Stimulated activated naive CD4-positive, alpha-beta T cell (primary cell): ENCODE data around the gene PCNX2.

Source experiments
- DNase-seq, 6 experiments: peaks; one replicate each; lab custom pipeline; 2025; lab: John Stamatoyannopoulos, UW

The PCNX2 gene

DNA sequence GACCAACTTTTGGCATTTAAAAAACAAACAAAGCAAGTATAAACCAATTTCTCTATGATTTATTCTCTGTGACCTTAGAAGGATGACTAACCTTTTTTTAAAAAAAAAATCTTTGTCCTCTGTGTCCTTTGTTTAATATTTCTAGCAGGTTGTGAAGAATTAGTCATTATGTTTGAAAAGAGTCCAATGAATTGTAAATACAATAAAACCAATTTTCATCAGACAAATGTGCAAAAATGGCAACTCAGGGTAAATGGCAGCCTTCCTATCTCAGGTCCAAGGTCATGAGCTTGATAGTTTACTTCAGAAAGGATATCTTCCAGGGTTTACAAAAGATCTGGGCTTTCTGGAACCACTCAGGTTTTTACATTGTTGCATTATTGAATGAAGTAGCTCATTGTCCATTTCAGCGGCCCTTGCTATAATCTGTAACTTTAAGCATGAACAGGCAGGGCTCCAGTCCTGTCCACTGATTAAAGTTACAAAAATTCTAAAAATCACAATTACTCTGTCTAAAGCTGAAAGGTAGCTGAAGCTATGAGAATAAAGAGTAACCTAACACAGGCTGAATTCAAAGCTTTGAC lies 20.3 kb upstream of the PCNX2 start:
- DNase-seq, result no peak

DNA sequence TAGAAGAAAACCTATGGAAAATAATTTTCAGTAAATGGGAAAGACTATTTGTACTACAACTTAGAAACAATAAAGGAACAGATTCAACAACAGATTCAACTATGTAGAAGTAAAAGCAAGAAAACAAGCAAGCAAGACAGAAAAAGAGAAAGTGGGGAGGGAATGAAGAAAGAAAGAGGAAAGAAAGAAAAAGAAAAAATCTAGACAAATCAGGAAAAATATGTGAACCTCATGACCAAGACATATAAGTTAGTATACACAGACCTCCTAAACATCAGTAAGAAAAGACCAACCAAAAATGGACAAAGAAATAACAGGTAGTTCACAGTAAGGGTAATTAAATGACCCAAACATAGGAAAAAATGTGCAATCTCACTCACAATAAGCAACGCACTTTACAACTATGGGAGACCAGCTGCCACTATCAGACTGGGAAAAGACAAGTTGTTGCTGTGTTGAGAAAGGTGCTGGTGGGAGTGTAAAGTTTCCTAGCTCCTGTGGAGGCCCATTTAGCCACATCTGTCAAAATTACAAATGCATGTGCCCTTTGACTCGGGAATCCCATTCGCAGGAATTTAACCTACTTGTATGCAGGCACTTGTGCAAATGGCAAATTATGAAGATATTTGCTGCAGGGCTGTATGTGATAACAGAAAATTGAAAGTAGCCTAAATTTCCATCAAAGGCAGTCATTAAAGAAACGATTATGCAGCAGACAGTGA lies 18.1 kb upstream of the PCNX2 start:
- DNase-seq, result no peak

DNA sequence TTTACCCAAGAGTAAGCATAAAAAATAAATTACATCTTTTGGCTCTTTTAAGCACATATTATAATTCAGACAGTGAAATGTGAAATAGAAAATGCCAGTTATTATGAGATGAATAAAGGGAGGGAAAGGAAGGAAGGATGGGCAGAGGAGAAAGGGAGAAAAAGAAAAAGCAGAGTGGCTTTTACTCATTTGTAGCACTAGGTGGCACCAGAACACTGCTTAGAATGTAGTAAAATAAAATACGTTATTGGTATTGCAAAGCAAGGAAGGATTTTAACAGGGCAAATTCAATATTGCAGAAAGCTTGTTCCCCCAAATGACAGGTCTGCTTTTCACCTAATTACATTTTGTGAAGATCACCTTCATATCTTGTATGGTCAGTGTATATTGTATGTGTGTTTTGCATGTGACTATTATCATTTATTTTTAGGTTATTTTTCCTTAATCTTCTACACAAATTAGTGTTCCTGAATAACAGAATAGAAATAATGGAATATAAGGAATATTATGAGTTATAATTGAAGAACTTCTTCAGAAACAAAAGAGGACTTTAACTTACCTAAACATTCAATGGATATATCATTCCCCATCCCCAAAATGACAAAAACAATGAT lies 9.1 kb upstream of the PCNX2 start:
- DNase-seq, result peak in 2 of 6 experiments; percentile 41 to 45

DNA sequence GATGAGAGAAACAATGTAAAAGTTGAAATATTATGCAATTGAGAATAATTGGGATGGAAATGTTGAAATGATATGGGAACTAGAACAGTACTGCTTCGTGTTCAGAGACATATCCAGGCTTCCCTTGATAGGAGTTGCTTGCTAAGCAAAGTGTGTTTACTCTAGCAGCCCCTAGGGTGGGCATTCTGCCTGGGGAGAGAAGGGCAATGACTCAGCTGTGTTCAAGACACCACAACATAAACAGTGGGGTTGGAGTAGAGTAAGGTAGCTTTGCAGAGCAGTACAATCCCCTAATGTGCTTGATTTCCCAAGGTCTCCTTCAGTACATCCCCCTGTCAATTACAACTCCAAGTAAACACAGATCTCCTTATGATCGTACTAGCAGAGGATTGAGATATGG lies 4.8 kb upstream of the PCNX2 start:
- DNase-seq, result no peak

DNA sequence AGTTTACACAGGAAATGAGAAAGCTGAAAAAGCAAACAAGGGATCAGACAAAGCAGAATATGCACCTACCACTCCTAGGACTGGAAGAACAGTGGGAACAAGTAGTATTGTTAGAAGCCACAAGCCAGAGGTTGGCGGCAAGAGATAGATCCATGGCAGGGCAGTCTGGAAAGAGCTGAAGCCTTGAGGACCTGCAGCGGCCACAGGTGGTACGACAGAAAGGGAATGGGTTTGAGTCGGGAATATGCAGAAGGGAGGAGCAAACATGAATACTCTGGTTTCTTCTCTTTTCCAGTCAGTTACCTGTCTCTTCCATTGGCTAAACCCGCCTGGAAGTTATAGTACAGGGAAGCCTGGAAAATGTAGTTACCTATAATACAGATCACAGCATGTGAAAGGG lies 3.9 kb upstream of the PCNX2 start:
- no peak for DNase-seq

DNA sequence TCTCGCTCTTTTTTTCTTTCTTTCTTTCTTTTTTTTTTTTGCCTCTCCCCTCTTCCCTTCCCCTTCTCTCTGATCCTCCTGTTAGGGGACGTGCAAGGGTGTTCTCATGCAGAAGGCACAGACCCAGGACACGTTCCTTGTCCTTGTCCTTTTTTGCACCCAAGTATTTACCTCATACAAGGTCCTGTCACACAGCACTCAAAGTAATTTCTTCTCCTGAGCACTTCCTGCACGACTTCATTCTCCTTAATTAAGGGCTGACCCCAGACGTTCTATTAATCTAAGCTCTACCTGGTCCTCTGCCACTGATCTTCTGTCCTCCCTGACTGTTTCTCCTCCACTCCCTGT lies 424 bp upstream of the PCNX2 start:
- DNase-seq, result no peak

DNA sequence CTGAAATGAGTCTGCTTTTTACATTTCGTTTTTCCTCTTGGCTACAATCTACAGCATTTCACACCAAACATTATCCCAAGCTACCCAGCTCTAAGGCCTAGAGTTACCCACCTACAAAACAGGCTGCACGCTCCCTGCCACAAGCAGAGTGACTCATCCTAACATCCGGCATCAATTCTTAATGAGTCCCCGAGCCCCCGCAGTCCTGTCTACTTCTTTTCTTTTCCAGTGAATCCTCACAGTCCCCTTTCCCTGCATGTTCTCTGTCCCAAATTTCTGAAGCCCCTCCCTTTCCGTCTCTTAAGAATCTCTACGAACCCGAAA lies 650 bp downstream of the PCNX2 start:
- peak in 3 of 6 experiments; percentile 2 to 22 (median 7) for DNase-seq

DNA sequence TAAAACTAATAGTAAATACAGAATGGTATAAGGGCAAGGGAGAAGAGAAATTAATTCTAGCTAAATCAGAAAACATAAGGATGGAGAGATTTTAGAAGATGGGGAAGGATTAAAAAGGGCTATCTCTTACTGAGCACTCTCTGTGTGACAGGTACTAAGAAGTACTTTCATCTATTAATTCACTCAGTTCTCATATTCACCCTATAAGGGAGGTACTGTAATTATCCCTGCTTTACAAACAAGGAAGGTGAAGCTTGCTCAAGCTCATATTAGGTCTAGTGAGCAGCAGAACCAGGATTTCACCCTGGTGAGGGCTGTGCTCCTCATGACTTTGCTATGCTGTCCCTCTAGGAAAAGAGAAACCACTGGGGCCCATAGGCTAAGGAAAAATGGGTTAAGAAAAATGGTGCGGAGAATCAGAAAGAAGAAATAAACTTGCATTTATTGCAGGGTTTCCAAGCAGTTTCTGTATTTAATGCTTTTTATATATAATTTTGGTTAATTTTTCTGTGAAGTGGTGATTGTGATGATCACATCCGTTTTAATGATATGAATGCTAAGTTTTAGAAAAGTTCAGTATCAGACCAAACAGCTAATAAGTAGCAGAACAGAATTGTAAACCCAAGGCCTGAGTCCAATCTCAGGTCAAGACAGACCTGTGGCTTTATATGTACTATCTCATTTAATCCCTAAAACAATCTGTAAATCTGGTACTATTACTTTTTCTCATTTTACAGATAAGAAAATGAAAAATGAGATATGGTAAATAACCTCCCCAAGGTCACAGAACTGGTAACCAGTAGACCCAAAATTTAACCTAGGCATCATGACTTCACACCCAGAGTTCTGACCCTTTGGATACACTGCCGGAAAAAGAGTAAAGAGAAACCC lies 1.7 kb downstream of the PCNX2 start:
- DNase-seq, result no peak

DNA sequence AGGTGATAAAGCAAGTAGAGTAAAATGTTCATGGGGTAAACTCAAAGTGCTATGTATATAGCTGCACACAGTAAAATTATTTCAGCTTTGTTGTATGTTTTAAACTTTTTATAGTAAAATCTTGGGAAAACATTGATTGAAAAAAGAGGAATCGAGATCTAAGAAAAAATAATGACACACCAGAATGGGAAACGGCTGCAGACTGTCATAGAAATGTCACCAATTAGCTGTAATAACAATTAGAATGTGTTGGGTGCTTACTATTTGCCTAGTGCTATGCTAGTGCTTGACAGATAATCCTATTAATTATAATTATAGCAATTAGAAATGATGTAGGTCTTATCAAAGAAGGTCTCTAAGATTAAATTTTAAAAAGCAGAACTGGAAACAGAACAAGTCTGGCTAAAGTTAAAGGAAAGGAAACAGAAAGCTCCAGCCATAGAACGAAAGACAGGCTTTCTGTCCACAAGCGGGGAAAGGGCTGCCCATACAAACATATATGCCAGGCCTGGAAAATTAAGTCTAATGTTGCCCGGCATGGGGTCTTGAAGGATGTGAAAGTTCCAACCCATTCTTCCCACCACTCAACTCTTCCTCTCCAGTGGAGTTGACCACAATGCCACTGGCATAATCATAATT lies 5.0 kb downstream of the PCNX2 start:
- no peak for DNase-seq

DNA sequence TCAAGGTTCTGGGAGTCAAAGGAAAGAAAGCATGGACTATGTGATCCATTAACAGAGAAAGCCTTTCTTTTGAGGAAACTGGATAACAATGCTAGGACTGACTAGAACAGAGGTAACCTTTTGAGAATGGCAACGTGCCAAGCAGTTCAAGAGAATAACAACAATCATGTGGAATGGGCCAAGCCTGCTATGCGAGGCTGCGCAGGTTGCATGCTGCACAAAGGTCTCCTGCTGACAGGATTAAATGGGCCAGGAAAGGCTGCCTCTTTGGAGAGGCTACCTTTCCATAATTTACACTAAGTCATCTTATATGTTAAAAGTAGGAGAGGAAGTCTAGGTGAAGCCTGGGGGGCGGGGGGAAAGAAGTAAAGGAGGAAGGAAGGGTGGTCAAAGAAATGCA lies 5.8 kb downstream of the PCNX2 start:
- DNase-seq, result no peak

DNA sequence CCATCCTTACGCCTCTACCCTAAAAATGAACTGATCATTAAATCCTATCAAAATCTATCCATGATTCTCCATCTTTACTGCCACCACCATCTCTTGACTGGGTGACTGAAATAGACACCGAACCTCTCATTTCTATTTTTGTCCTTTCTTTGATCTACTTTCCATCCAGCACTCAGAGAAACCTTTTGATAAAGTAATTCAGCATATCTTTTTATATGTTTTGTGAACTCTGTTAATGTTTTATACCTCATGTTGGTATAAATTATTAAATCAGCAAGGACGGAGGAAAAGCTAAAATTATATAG lies 13.0 kb downstream of the PCNX2 start:
- DNase-seq, result no peak

DNA sequence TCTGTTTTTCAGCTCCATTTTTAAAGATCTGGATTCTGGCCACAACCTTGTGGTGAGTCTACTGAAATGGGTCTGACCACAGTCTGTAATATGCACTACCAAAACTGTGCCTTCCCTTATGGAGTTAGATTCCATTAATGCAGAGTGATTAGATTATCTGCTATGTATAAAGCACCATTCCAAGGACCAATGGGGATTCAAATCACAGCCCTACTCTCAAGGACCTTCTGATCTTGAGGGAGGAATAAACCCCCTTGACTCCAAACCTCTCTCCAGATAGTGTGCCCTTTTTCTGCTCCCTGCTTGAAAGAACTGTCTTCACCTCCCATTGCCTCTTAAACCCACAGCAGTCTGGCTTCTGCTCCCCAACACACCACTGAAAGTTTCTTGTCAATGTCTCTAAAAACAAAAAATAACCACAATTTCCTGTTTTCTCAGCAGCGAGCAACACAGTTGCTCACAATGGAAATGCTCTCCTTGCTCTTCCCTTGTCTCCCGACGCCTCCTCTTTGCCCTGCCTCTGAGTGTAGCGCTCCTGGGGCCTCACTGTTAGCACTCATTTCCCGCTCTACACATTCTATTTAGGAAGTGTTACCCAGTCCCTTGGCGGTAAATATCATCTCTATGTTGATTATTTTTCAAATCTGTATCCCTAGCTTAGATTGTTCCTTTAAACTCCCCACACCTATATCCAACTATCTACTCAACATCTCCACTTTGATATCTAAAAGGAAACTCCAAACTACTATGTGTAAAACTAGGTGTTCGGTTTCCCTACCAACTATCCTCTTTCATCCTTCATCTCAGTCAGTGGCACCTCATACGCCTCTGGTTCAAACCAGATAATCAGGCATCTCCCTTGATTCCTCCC lies 13.6 kb downstream of the PCNX2 start:
- DNase-seq, result peak in 3 of 6 experiments; percentile 13 to 31 (median 15)

DNA sequence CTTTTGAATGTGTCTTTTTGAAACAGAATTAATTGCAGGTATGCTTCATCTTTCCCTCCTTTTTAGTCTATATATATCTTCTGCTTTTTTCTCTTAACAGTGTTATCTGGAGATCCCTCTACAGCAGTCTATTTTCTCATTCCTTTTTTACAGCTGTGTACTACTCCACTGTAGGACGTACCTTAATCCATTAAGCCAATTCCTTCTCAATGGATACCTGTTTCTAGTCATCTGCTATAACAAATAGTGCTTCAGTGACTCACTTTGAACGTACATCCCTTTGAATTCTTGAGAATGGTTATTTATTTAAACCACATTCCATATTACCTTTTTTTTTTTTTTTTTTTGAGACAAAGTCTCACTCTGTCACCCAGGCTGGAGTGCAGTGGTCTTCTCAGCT lies 15.6 kb downstream of the PCNX2 start:
- no peak for DNase-seq

DNA sequence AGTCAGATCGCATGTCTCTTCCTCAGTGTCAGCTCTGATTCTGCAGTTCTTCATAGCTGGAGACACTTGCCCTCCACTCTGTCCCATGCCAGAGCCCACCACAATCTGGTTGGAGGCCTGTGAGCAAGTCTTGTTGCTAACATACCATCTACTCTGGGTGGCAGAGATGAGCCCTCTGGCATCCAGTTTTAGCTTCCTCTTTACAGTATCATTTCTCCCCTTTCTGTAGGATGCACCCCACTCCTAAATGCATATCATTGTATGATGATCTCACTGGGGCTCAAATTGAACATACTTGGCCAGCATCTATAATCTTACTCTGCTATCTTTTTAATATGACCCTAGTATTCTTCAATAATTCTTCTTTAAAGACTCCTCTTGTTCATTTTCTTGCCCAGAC lies 16.9 kb downstream of the PCNX2 start:
- DNase-seq, result no peak

DNA sequence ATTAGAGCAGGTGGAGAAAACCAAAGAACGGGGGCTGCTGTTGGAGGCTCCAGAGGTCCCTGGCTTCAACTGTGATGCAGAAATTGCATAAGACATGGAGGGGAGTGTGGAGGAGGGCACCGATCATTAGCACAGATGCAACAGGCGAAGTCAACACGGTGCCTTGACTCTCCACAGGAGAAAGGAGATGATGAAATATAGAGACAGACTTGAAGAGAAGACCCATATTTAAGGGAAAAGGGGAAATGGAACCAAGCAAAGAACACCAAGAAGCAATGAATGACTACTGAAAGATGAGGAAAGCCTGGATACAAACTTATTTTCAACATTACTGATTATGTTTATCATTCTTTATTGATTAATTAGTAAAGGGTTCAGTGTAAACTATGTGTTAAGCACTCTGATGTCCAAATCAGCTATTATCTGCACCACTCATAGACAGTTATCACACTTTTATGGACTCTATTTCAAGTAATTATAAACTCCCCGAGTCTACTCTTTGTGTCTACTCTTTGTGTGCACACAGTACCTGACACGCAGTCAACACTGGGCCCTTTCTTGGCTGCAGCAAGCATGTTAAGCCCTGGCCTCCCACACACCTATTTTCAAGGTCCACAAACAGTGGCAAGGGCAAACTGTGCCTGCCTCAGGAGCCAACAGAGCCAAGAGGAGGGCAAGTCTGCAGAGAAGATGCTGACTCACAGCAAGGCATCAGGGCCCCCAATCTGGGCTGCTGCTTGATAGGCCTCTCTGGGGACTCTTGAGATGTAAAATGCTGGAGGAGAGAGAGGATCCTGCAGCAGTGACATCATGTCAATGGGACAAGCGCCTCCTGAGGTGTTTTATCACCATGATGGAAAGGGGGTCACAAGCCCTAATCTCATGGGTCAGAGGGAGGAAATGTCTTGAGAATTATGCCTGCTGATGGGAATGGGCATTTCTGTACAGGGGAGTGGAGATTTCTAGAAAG lies 17.6 kb downstream of the PCNX2 start:
- no peak for DNase-seq

DNA sequence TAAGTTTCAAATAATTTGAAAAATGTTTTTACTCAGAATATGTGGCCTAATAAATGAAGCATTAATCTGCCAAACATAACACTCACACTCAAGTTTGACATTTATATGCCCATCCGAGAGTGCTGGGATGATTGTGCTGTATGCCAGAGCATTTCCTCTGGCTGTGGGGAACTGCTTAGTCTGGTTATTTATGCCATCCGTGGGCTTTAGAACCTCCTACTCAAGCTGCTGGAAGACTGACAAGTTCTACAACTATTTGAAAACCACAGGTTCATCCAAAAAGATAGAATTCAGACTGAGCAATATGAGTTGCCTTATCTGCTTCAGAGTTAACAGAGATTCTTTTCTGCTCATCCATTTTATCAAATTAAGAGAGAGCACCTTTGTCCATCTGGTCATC lies 25.9 kb downstream of the PCNX2 start:
- no peak for DNase-seq

DNA sequence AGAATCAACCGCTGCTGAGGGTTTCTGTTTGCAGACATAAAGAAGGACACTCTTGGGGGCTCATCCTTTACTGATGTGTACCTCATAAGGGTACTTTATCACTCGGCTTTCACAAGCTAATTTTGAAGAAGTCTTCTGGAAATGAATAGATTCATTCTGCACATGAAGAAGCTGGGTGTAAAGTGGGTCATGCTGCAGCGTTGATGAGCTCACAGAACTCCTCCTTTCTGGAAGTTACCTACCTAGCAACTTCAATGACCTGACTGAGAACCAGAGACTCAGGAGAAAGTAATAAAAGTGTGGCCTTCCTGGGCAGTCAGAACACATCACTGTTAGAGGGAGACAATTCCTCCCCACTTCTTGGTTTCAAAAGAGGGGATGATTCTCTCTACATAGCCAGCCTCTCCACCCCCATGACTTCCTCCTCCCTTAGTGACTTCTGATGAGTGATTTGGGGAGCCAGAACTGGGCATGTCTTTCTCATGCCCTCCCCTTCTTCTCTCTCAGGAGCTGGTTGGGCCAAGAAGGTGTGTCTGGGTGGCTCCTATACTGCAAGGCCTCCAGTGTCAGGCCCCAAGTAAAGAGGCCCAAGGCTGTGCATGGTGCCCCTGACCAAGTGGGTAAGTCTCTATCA lies 27.0 kb downstream of the PCNX2 start:
- DNase-seq, result no peak

DNA sequence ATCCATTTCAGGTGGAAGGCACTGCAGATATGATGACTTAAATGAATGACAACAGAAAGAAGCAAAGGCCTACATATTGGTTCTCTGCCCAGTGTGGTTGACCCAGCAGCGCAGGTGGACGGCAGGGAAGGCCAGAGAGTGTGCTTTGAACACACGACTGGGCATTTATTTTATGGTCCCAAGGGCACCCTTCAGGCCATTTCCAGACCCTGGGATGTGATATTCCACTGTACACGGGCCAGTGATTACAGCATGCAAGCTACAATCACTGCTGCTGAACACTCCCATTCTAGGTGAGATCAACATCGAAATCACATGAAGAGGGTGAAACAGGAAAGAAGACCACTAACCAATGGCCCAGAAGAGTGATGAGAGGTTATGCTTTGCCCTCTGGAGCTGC lies 33.8 kb downstream of the PCNX2 start:
- no peak for DNase-seq

DNA sequence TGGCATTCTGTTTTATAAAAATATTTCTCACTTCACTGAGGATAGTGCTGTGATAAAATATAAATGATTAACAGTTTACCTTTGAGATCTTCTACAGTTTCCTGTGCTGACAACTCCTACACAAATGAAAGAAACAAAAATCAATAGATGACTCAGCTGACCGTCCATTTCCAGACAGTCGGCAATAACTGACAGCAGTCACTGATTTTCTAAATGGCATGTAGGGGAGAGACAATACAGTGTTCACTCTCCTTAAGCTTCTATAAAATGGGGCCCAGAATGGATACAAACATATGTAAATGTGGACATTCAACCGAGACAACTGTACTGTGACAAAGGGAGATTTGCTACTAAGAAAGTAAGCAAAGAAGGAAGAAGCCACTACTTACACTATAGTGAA lies 34.3 kb downstream of the PCNX2 start:
- no peak for DNase-seq

DNA sequence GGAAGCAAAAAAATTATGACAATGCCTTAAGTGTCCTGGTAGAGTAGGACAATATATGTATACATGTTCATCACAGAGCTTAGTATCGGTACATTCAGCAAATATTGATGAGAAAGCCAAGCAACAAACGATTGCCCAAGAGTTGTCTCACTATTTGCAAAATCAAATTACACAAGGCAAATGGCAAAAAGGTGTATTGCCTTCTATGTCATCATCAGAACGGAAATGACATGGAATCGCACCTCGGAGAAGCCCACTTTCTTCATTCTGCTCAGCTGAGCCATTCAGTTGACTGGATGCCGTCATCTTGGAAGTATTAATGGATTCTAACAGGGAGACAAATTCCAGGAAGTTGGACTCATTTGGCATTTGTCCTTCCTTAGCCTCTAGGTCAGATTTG lies 37.7 kb downstream of the PCNX2 start:
- DNase-seq, result no peak
